NOMO-1 treated with dmso at 0.1 percent for 144 hours (cell line): ENCODE data around the gene OTOP1.
"Not testable (repeated sequence)": the region's sequence is repeated elsewhere in the genome, so short reads cannot be mapped to it uniquely, and the experiment has no call there.

ENCODE experiments used
- DNase-seq: peaks from one replicate; lab custom pipeline; 2025; ENCODE audit not compliant: unreplicated experiment; lab: John Stamatoyannopoulos, UW

OTOP1 gene, protein sequence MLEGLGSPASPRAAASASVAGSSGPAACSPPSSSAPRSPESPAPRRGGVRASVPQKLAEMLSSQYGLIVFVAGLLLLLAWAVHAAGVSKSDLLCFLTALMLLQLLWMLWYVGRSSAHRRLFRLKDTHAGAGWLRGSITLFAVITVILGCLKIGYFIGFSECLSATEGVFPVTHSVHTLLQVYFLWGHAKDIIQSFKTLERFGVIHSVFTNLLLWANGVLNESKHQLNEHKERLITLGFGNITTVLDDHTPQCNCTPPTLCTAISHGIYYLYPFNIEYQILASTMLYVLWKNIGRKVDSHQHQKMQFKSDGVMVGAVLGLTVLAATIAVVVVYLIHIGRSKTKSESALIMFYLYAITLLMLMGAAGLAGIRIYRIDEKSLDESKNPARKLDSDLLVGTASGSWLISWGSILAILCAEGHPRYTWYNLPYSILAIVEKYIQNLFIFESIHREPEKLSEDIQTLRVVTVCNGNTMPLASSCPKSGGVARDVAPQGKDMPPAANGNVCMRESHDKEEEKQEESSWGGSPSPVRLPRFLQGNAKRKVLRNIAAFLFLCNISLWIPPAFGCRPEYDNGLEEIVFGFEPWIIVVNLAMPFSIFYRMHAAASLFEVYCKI

DNA sequence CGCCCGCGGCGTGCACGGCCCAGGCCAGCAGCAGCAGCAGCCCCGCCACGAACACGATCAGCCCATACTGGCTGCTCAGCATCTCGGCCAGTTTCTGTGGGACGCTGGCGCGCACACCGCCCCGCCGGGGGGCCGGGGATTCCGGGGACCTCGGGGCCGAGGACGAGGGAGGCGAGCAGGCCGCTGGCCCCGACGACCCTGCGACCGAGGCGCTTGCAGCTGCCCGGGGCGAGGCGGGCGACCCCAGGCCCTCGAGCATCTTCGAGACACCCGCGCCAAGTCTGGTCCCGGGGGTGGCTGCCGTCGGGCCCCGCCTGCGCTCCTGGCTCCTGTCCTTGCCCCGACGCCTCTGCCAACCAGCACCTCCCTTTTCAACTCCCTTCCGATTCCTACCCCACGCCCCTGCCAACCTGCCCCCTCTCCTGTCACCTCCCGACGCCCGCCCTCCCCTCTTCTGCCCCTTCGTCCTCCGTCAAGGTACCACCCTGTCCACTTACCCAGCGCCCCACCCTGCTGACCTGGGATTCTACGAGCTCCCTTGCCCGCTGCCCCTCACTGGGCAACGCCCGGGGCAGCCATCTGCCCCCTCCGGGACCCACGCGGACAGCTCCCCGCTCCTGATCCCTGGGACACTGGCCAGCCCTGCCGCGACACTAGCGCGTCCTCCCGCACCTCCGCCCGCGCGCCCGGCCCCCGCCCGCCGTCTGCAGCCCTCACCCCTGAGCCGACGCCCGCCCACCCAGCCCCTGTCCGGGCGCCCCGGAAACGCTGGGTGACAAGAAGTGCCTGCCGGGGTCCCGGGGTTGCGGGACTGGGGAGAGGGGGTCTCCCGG, at the start of gene OTOP1:
Gene OTOP1 (minus strand): TSS at position 324 of the 833 bp plus-strand sequence. CDS start 65 bp downstream, at position 259.
- DNase-seq = no peak

DNA sequence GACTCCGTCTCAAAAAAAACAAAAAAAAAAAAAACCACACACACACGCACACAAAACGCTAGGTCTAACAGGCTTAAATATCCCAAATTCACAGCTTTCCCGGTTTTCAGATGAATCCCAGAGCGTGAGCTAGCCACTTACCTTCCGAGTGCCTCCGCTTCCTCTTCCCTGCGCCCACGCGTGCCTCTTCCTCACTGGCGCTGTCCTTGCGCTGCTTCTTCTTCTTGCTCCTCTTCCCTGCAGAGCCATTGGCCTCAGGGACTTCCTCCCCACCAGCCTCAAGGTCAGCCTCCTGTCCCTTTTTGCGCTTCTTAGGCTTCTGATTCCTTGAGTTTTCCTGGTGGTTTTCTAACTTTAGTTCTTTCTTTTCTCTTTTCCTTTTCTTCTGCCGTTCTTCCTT, 47.5 kb upstream of the OTOP1 start:
- DNase-seq = no peak

DNA sequence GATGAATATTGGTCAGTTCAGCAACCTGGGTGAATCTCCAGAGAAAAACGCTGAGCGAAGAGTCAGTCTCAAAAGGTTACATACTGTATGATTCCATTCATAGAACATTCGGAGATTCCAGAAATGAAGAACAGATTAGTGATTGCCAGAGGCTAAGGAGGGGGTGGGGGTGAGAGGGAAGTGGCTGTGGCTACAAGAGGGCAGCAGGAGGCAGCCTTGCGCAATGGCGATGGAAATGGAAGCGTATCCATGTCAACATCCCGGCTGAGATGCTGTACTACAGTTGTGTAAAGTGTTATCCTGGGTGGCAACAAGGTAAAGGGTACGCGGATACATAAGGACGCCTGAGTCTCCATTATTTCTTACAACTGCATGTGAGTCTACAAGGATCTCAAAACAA, 45.2 kb upstream of the OTOP1 start:
- DNase-seq = no peak

DNA sequence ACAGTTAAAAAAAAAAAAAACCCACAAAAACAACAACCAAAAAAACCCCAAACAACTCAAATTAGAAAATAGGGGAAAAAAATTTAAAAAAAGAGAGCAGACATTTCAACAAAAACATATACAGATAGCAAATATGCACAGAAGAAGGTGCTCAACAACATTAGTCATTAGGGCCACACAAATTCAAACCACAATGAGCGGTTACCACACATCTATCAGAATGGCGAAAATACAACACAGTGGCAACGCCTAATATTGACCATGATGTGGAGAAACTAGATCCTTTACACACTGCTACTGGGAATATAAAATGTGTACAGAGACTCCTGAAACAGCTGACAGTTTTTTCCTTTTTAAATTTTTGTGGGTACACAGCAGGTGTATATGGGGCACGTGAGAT, 43.8 kb upstream of the OTOP1 start:
- no peak for DNase-seq

DNA sequence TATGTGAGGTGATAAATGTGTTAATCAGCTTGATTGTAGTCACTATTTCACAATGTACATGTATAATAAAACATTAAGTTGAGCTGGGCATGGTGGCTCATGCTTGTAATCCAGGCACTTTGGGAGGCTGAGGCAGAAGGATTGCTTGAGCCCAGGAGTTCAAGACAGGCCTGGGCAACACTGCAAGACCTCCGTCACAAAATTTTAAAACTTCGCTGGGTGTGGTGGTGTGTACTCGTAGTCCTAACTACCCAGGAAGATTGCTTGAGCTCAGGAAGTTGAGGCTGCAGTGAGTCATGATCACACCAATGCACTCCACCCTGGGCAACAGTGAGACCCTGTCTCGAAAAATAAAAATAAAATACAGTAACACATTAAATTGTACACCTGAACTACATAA, 43.1 kb upstream of the OTOP1 start:
- peak; percentile 32 for DNase-seq

DNA sequence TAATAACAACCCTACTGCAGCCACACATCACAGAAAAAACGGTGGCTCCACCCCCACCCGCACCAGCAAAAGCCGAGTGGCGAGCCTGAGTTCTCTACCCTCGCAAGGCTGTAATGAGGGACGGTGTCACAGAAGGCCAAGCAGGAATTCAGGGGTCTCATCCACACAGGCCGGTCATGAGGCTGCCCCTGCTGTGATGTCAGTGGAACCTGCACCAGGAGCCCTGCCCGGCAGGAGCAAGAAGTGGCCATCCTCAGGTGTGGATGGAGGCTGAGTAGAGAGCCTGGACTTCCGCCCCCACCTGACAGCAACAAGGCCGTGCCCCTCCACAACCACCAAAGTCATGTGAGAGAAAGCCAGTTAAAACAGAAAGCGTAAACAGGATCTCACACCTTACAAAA, 42.6 kb upstream of the OTOP1 start:
- DNase-seq = no peak

DNA sequence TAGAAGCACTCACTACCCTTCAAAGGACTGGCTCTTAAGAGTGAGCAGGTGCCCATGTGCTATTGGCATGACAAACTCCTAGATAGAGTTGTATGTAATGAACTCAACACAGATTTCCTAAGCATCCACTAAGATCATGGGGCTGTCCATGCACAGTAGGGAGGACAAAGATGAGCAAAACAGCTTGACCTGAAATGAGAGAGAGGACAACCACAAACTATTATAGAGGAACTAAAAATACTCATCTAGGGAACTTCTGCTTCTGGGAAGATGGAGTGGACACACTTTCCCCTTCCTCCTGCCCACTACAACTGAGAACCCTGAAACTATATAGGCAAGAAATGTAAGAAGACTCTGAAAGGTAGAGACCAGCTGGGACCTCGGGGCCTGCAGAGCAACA, 42.0 kb upstream of the OTOP1 start:
- peak; percentile 4 for DNase-seq

DNA sequence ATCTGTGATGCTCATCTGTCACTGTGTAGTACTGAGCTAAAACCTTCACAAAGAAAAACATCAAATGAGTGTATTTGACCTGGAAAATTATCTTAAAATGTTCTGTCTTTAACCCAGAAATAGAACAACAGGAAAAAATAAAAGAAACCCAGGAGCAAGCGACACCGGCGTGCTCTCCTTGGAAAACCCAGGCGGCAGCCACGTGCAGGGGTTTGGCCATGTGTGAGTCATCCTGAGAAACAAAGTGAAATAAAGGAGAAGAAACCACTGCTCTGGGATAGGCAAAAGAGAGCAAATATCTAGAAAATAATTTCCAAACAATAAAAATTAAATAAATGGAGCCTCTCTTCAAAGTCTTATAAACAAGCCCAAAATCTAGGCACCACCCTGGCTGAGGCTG, 41.3 kb upstream of the OTOP1 start:
- no peak for DNase-seq

DNA sequence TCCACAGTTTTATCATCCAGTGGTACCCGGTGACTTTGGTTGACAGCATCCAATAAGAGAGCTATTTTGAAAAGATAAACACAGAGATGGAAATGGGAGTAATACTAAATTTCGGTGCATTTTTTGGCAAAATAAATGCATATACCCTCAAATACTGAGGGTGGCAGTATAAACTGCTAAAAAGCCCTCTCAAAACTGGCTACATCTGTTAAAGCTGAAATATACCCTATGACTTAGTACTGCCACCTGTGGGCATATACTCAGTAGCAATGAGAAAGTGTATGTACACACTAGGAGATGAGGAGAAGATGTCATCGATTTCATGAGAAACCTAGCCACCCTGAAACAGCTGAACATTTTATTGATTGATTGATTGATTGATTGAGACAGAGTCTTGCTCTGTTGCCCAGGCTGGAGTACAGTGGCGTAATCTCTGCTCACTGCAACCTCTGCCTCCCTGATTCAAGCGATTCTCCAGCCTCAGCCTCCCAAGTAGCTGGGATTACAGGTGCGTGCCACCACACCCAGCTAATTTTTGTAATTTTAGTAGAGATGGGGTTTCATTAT, 33.5 kb upstream of the OTOP1 start:
- DNase-seq = peak; percentile 29

DNA sequence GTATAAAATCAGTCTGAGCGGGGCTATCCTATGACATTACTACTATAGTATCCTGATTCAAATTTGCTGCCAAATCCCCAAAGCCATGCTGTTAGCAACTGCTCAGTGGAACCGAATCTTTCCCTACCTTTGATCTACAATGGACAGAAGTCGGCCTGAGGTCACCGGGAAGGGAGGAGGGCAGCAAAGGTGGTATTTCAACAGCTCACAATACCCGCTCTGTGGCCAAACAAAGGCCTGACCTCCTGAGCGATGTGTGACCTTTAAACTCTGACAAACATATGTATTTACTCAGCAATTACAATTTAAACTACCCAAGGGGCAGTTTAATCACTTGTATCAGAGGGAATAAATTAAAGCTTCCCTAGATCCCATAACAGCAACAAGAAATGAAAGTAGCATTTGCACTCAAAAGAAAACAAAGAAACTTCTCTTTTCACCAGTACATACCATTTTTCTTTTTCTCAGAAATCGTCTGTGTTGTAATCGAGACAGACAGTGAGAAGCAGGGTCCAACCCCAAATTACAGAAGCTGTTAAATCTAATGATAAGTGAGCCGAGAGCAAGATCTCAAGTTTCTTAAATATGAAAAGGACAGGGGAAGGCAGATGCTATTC, 32.9 kb upstream of the OTOP1 start:
- DNase-seq = no peak

DNA sequence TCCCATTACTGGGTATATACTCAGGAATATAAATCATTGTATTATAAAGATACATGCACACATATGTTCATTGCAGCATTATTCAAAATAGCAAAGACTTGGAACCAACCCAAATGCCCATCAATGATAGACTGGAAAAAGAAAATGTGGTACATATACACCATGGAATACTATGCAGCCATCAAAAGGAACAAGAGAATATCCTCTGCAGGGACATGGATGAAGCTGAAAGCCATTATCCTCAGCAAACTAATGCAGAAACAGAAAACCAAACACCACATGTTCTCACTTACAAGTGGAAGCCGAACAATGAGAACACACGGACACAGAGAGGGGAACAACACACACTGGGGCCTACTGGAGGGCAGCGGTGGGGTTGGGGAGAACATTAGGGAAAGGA, 31.0 kb upstream of the OTOP1 start:
- DNase-seq = not testable (repeated sequence)

DNA sequence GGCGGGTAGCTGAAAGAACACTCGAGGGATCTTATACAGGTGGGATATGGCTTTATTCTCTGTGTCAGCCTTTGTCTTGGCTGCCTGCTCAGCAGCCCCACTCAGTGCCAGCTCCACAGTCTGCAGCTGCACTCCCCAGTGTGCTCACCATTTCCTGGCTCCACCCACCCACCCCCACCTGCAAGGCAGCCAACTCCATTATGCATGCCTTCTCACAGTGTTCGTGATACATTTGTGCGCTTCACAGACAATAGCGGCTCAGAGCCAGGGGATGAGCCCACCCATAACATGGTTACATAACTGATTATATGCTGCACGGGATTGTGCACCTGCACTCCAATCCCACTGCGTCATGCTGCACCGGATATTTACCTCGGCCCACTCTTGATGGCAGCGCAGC, 30.1 kb upstream of the OTOP1 start:
- DNase-seq = no peak

DNA sequence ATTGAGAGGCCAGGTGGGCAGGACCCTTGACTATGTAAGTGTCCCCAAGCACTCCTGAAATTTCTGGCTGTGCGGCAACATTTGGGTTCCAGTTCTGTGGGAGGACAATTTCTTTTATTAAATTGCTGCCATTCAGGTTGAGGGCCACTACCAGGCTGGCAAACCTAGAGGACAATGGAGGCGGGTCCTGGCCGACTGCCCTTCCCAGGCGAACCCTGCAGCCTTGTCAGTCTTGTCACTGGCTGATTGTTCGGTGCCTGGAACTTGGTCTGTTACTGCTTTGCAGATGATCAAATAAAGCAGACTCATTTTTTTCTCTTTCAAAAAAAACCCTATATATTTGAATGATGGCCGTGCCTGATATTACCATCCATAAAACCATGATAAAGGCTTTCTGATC, 27.9 kb upstream of the OTOP1 start:
- no peak for DNase-seq

DNA sequence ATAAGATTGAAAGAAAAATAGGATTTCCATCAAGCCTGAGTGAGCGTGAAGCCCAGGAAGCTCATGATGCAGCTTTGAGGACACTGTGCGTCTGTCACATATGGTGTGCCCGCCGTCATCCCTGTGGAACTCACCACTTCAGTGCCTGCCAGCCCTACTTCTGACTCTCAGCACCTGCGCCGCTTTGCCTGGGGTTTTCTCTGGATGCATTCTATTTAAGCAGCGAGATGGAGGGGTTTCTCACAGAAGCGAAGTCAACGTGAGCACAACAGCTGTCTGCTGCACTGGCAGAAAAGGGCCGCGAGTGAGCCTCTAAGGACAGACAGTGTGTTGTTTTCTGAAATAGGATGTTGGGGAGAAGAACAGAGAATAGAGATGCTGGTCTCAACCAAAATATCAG, 27.5 kb upstream of the OTOP1 start:
- no peak for DNase-seq

DNA sequence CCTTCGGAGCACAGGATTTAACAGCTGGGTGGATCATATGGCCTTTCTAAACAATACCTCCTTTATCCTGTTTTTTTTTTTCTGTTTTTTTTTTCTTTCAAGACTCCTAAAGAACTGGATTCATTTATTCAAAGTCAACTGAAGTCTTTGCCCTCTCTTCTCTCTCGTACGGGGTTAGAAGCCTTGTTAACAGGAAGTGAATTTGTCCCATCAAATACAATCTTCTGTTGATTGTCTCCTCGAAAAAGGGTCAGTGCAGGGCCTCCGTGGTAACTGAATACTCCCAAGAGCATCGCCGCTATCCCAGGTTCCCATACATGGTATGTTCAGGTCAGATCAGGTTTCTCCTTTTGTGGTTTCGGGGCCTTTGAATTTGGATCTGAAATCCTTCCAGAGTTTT, 23.1 kb upstream of the OTOP1 start:
- no peak for DNase-seq

DNA sequence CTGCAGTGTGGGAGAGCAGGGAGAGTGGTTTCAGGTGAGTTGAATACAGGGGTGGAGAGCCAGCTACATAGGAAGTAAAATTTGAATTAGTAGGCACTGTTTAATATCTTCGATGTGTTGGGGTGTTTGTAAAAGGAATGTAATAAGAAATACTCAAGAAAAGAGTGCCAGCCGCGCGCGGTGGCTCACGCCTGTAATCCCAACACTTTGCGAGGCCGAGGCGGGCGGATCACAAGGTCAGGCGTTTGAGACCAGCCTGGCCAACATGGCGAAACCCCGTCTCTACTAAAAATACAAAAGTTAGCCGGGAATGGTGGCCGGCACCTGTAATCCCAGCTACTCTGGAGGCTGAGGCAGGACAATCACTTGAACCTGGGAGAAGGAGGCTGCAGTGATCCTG, 22.6 kb upstream of the OTOP1 start:
- not testable (repeated sequence) for DNase-seq

DNA sequence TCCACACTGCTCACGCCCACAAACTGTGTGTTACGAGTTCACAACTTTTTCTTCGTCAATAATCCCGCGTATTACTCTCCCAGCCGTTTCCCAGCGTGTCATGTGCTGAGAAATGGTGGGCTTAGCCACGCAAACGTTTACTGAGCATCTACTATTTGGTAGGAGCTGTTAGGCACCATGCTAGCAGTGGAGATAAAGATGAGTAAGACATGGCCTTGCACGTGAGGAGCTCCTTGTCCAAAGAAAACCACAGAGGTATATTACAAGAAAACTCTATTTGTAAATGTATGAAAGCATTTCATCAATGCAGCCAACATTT, 22.1 kb upstream of the OTOP1 start:
- DNase-seq = no peak

DNA sequence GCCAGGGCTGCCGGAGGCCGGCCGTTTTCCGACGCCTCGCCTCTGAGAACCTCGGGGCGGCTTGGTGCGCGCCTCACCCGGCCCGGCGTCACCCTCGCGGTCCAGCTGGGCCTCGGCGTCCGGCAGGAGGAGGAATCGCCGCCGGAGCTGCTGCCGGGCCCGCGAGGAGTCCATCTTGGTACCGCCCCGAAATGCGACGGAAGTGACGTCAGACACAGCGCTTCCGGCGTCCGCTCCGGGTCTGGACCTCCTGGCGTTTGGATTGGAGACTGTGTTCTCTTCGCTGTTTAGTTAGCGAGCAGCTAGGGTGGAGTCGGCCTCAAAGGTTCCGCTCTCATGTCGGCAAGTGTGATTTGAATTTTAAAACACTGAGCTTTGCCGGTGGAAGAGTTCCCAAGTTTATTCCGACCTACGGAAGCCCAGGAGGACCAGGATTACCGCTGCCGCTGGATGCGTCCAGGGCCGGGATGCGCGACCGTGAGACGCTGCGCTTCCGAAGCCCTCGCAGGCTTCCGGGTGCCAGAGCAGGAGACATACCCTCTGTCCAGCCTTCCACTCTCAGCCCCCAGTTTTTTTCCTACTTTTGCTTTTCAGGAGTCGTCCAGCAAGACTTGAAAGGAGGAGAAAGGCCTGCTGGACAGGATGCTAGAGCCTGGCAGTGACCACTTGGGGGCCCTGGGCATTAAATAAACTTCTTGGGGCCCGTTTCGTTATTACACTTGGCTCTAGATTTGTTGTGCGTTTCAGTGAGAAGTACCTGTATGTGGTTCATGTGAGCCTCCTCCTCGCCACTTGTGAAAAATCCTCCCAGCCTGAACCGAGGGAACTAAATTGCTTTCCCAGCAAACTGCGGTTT, 21.5 kb upstream of the OTOP1 start, which contains the start of gene TMEM128:
Gene TMEM128 (minus strand): TSS at position 195 of the 856 bp plus-strand sequence. CDS start 21 bp downstream, at position 174.
- DNase-seq = peak; percentile 86

DNA sequence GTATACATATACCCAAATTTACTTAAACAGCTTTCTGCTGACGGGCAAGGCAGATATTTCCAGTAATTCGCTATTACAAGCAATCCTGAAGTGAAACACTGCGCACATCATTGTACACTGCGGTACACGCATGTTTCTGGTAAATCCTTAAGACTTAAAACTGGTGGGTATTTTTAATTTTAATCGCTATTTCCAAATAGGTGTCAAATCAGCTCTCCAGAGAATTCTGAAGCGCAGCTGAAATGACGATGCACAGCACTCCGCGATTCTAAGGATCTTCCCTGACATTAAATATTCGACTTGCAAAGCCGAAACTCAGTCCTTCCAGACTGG, 20.9 kb upstream of the OTOP1 start:
- no peak for DNase-seq

DNA sequence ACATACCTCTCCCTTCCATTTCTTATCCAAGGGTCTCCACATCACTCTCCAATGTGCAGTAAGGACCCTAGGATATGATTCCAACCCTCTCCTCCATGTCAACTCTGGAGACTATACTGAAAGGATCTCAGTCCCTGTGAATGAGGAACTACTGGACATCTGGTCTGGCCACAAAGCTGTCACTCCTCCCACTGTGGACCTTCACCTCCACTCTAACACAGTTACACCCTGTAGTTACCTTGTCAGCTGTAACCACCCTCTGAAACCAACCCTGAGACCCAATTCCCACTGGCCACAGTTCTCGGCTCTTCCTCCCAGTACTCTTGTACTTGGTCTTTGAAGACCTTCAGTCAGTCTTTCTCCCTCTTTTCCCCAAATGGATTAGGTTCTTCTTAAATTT, 18.4 kb upstream of the OTOP1 start:
- no peak for DNase-seq
